Measurements from ENCODE around the gene C3orf80. TPM values are rescaled to one million over a fixed set of nuclear protein-coding genes. Genes with fewer than 3 reads are reported as not detected.

C3orf80 gene
- total and polyA plus RNA-seq, 10 of the 15 experiments (the other 5 are each of a cell fraction or from before 2014, with no cell fraction given): 0.02 to 0.04 TPM; not detected in 8

DNA sequence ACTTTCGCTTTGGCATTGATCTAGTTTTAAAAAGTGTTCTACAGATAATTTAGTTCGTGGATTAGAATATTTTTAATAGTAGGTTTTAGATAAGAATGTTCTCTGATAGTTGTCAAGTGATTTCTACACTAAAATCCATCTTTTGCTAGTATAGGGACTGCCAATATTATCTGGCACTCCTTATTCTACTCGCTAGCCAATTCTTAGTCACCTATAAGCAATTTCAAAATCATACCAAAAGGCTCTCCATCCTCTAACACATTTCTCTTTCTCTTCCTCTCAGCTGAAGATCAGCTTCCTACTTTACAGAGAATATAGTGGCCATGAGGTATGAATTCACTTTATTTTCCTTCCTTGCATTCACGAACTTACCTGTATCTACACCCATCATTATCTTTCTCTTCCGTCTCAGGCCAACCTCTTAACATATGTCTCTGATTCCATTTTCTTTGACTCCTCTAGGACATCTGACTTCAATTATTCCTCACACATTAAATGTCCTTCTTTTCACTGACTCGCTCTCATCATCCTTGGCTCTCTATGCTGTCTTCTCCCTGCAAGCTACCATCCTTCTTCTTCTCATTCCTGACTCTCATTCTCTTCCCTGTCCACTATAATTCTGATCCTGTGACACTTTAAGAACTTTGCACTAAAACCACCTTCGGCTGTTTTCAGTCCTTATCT, 35.5 kb downstream of the C3orf80 start:
- H3K36me3 ChIP-seq (ENCODE audit: control insufficient read depth in 2 of 2, insufficient read depth in 2 of 2, low read length in 1 of 2): no peaks in the 10 kb centered on the region
- H3K9me3 ChIP-seq (replicated peaks; ENCODE audit: control insufficient read depth, insufficient read depth, low read length): no peaks in the 10 kb centered on the region
- TF ChIP-seq KDM1A (IDR thresholded peaks at IDR 0.05; ENCODE audit: borderline replicate concordance): no peak
- no peak for TF ChIP-seq BRCA1 (IDR thresholded peaks at IDR 0.05; ENCODE audit: low read depth, low read length)
- TF ChIP-seq YBX1 (IDR thresholded peaks at IDR 0.05): no peak
- no peak for TF ChIP-seq POLR2AphosphoS2 (IDR thresholded peaks at IDR 0.05; ENCODE audit: low read depth, low read length)
- ATAC-seq (no peak), DNase-seq (ENCODE audit: low read depth, low spot score) (no peak), FAIRE-seq (no peak)
- no peak overlapping the region for H3K27ac ChIP-seq (ENCODE audit: control insufficient read depth, insufficient read depth)
- POLR2A ChIA-PET: no interaction called here
- no peaks in the 10 kb centered on the region for H3K27me3 ChIP-seq (replicated peaks in 1 of 2; ENCODE audit: control insufficient read depth in 2 of 2, insufficient read depth in 2 of 2, low read length in 1 of 2)
- no peaks in the 10 kb centered on the region for H3K4me1 ChIP-seq (ENCODE audit: control insufficient read depth, insufficient read depth, low read length)
- H3K4me3 ChIP-seq: no peak overlapping the region
- H3K9ac ChIP-seq (ENCODE audit: control insufficient read depth, insufficient read depth, low read length): no peak overlapping the region
- RAD21 ChIA-PET (ENCODE audit: unreplicated experiment): interaction anchor here (1.3 kb wide), 1 partner anchor 147 kb away, joined by 3 read pairs; no protein-coding TSS in a partner anchor
- 90% methylated on average over 7 of the region's 7 CpGs for WGBS (ENCODE audit: insufficient coverage, insufficient replicate concordance, low lambda C conversion rate, missing lambda C conversion rate)
- no peak overlapping the region for H2AFZ ChIP-seq (ENCODE audit: control insufficient read depth, low read depth, low read length)
- H3K79me2 ChIP-seq (ENCODE audit: control insufficient read depth, insufficient read depth, low read length): no peaks in the 10 kb centered on the region
- H4K20me1 ChIP-seq (ENCODE audit: control insufficient read depth, insufficient read depth): no peaks in the 10 kb centered on the region
- CTCF ChIA-PET: no interaction called here
- H3K4me2 ChIP-seq (ENCODE audit: control insufficient read depth, insufficient read depth): no peak overlapping the region
- intact Hi-C loops (cut with micrococcal nuclease; ENCODE audit: unreplicated experiment) (no loop called here), in situ Hi-C loops (cut with MboI) (no loop called here)
- SMC1A ChIA-PET (ENCODE audit: uncharacterized antibody, unreplicated experiment): no interaction called here
- no TSS peak for BruUV-seq (replicated peaks)

DNA sequence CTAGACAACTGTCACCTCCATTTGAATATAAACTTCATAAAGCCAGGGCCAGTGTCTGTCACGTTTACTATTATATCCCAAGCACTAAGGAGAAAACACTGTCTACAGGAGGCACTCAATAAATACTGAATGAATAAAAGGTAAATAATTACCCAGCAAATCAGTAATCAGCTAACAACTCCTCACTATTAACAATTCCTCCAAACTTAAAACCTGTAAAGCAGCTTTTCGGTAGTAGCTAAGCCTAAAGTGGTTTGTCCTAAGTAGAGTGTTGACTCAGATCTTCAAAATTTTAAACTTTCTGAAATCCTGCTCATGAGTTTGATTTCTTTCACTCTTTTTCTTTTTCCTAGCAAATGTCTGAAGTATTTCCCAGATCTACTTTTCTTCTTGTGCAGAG, 39.9 kb downstream of the C3orf80 start:
- no peak overlapping the region for H2AFZ ChIP-seq (ENCODE audit: control insufficient read depth, low read depth, low read length)
- H3K9me3 ChIP-seq (replicated peaks; ENCODE audit: control insufficient read depth, insufficient read depth, low read length): no peaks in the 10 kb centered on the region
- no peak for ATAC-seq
- no peaks in the 10 kb centered on the region for H3K4me1 ChIP-seq (ENCODE audit: control insufficient read depth, insufficient read depth, low read length)
- H3K9ac ChIP-seq (ENCODE audit: control insufficient read depth, insufficient read depth, low read length): no peak overlapping the region
- in situ Hi-C loops (cut with MboI): no loop called here
- no peak for TF ChIP-seq WRNIP1 (IDR thresholded peaks at IDR 0.05; ENCODE audit: borderline replicate concordance, low read depth, low read length)
- no peak for TF ChIP-seq PAX8 (IDR thresholded peaks at IDR 0.05)
- no peak for TF ChIP-seq RUNX3 (IDR thresholded peaks at IDR 0.05; ENCODE audit: low read length)
- TF ChIP-seq, protein P1, sequence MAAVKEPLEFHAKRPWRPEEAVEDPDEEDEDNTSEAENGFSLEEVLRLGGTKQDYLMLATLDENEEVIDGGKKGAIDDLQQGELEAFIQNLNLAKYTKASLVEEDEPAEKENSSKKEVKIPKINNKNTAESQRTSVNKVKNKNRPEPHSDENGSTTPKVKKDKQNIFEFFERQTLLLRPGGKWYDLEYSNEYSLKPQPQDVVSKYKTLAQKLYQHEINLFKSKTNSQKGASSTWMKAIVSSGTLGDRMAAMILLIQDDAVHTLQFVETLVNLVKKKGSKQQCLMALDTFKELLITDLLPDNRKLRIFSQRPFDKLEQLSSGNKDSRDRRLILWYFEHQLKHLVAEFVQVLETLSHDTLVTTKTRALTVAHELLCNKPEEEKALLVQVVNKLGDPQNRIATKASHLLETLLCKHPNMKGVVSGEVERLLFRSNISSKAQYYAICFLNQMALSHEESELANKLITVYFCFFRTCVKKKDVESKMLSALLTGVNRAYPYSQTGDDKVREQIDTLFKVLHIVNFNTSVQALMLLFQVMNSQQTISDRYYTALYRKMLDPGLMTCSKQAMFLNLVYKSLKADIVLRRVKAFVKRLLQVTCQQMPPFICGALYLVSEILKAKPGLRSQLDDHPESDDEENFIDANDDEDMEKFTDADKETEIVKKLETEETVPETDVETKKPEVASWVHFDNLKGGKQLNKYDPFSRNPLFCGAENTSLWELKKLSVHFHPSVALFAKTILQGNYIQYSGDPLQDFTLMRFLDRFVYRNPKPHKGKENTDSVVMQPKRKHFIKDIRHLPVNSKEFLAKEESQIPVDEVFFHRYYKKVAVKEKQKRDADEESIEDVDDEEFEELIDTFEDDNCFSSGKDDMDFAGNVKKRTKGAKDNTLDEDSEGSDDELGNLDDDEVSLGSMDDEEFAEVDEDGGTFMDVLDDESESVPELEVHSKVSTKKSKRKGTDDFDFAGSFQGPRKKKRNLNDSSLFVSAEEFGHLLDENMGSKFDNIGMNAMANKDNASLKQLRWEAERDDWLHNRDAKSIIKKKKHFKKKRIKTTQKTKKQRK (IDR thresholded peaks at IDR 0.05; ENCODE audit: low read depth, low read length): no peak
- no peak for TF ChIP-seq PAX5 (IDR thresholded peaks at IDR 0.05; ENCODE audit: borderline replicate concordance, low read depth, low read length)
- no peak for TF ChIP-seq SPI1 (IDR thresholded peaks at IDR 0.05; ENCODE audit: borderline replicate concordance, insufficient read depth, low read depth, low read length)
- TF ChIP-seq FOXM1 (IDR thresholded peaks at IDR 0.05; ENCODE audit: low read depth, low read length): no peak
- TF ChIP-seq SREBF1 (IDR thresholded peaks at IDR 0.05; ENCODE audit: low read length): no peak
- TF ChIP-seq, protein P2, sequence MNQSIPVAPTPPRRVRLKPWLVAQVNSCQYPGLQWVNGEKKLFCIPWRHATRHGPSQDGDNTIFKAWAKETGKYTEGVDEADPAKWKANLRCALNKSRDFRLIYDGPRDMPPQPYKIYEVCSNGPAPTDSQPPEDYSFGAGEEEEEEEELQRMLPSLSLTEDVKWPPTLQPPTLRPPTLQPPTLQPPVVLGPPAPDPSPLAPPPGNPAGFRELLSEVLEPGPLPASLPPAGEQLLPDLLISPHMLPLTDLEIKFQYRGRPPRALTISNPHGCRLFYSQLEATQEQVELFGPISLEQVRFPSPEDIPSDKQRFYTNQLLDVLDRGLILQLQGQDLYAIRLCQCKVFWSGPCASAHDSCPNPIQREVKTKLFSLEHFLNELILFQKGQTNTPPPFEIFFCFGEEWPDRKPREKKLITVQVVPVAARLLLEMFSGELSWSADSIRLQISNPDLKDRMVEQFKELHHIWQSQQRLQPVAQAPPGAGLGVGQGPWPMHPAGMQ (IDR thresholded peaks at IDR 0.05; ENCODE audit: borderline replicate concordance): no peak
- ChIA-PET RAD21 (ENCODE audit: unreplicated experiment) (no interaction called here), SMC1A (ENCODE audit: uncharacterized antibody, unreplicated experiment) (interaction anchor here (0.6 kb wide), 1 partner anchor 213 kb away, joined by 4 read pairs; no protein-coding TSS in a partner anchor), POLR2A (no interaction called here), CTCF (no interaction called here)
- no peak overlapping the region for H3K27ac ChIP-seq (ENCODE audit: control insufficient read depth, insufficient read depth)
- no peak overlapping the region for H3K4me3 ChIP-seq
- no TSS peak for BruUV-seq (replicated peaks)
- no peak overlapping the region for H3K4me2 ChIP-seq (ENCODE audit: control insufficient read depth, insufficient read depth)
- intact Hi-C loops (cut with micrococcal nuclease; ENCODE audit: unreplicated experiment): no loop called here
- H4K20me1 ChIP-seq (ENCODE audit: control insufficient read depth, insufficient read depth): no peaks in the 10 kb centered on the region
- no peak for FAIRE-seq
- no peaks in the 10 kb centered on the region for H3K36me3 ChIP-seq (ENCODE audit: control insufficient read depth in 2 of 2, insufficient read depth in 2 of 2, low read length in 1 of 2)
- 100% methylated on average over 2 of the region's 2 CpGs for whole genome bisulfite sequencing (ENCODE audit: insufficient coverage, insufficient replicate concordance, low lambda C conversion rate, missing lambda C conversion rate)
- no peaks in the 10 kb centered on the region for H3K79me2 ChIP-seq (ENCODE audit: control insufficient read depth, insufficient read depth, low read length)
- DNase-seq (ENCODE audit: low read depth, low spot score): no peak
- no peaks in the 10 kb centered on the region for H3K27me3 ChIP-seq (replicated peaks in 1 of 2; ENCODE audit: control insufficient read depth in 2 of 2, insufficient read depth in 2 of 2, low read length in 1 of 2)

Data from GM12878 (cell line).